GM12892 (cell line): Measurements from ENCODE around the gene CCDC33.

Source experiments
- POLR2A ChIP-seq: IDR thresholded peaks from 2 replicates; pipeline ENCODE4 v1.6.1; 2011; ENCODE audit warnings: low read depth, low read length, control low read depth
- POLR2AphosphoS5 ChIP-seq: IDR thresholded peaks from 2 replicates; pipeline ENCODE4 v1.6.1; 2011; ENCODE audit warnings: low read depth, low read length, control low read depth
- TAF1 ChIP-seq: IDR thresholded peaks from 2 replicates; pipeline ENCODE4 v1.6.1; 2011; ENCODE audit warnings: low read depth, mild to moderate bottlenecking, control low read depth, low read length, borderline replicate concordance

DNA sequence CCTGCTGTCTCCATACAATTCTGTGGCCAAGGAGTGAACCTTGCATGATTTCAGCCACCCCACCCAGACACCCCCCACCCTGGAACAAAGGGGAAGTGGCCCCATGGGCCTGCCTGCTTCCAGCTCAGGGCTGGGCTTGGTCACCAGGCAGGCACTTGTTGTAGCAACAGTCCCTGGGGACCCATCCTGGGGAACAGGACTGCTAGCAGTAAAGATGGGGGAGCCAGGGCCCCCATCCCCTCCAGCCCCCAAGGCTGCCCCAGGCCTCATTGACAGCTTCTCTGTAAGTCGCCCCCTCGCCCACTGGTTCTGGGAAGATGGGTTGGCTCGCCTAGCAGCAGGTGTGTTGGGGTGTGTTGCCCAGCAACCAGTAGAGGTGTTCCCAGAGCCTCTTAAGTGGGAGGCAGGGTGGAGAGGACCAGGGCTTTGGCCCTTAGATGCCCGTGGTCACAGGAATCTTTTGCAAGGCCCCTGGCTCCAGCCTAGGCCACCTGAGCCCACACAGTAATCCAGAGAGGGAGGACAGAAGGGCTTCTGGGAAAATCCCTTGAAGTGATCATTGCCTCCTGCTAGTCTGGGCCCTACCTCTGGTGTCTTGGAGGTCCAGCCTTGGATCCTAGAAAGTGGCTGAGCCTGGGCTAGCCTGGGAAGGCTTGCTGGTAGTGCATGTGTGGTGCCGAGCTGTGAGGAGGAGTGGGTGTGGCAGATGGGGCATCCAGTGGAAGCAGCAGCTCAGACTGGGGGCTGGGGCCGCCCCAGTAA is 82.4 kb downstream of the CCDC33 start:
- TF ChIP-seq POLR2A (no peak), TAF1 (no peak), POLR2AphosphoS5 (no peak)
